ENCODE data around the gene CREBZF. TPM values are rescaled to one million over a fixed set of nuclear protein-coding genes. Genes with fewer than 3 reads are reported as not detected.
"Not testable (repeated sequence)": the region's sequence is repeated elsewhere in the genome, so short reads cannot be mapped to it uniquely, and the experiment has no call there.

The CREBZF gene
- total and polyA plus RNA-seq, 5 donors, result 16.1 to 19.9 (median 17.3) TPM

- intact Hi-C loops (cut with DNase I), result no loop called here
- Histone ChIP-seq H3K9me3 (ENCODE audit: control insufficient read depth, low read length) (no peaks in the 10 kb centered on the region), H3K27me3 (ENCODE audit: control insufficient read depth, insufficient read depth) (no peaks in the 10 kb centered on the region), H3K4me1 (ENCODE audit: control insufficient read depth, insufficient read depth, low read length) (no peaks in the 10 kb centered on the region), H3K4me3 (ENCODE audit: low read length) (no peak overlapping the region), H3K27ac (ENCODE audit: low read length) (no peak overlapping the region)
- 94% methylated on average over 1 of the region's 1 CpG for WGBS
- DNase-seq (no peak), ATAC-seq (no peak)
Measured at GRCh38 chr11:85668157-85668556, 3.2 kb upstream of the CREBZF start.

- DNase-seq, result no peak
- Histone ChIP-seq H3K27me3 (ENCODE audit: control insufficient read depth, insufficient read depth) (no peaks in the 10 kb centered on the region), H3K4me1 (ENCODE audit: control insufficient read depth, insufficient read depth, low read length) (no peaks in the 10 kb centered on the region), H3K4me3 (ENCODE audit: low read length) (no peak overlapping the region), H3K9me3 (ENCODE audit: control insufficient read depth, low read length) (no peaks in the 10 kb centered on the region), H3K27ac (ENCODE audit: low read length) (no peak overlapping the region)
- ATAC-seq, result no peak
- 93% methylated on average over 3 of the region's 3 CpGs for WGBS
- intact Hi-C loops (cut with DNase I), result no loop called here
Measured at GRCh38 chr11:85666687-85667086, 1.8 kb upstream of the CREBZF start.

GRCh38 chr11:85665733-85666132, 804 bp upstream of the CREBZF start:
- H3K4me3 ChIP-seq (ENCODE audit: low read length), result no peak overlapping the region
- H3K27me3 ChIP-seq (ENCODE audit: control insufficient read depth, insufficient read depth), result no peaks in the 10 kb centered on the region
- DNase-seq, result no peak
- H3K9me3 ChIP-seq (ENCODE audit: control insufficient read depth, low read length), result no peaks in the 10 kb centered on the region
- H3K4me1 ChIP-seq (ENCODE audit: control insufficient read depth, insufficient read depth, low read length), result no peaks in the 10 kb centered on the region
- no peak for ATAC-seq
- no peak overlapping the region for H3K27ac ChIP-seq (ENCODE audit: low read length)
- intact Hi-C loops (cut with DNase I), result loop anchor here in 1 of 4 donors (2.0 kb wide), 1 partner anchor 37 kb away; the partner anchor contains the start of gene TMEM126B
- 76% methylated on average over 5 of the region's 5 CpGs for WGBS

GRCh38 chr11:85663753-85664614, 945 bp downstream of the CREBZF start:
- peak; percentile 81 to 83 for ATAC-seq
- H3K27me3 ChIP-seq (ENCODE audit: control insufficient read depth, insufficient read depth), result no peaks in the 10 kb centered on the region
- intact Hi-C loops (cut with DNase I), result loop anchor here in 2 of 4 donors (2.0 to 5.0 kb wide), 2 partner anchors 35 to 37 kb away; partner anchors contain the start of genes TMEM126B (in 2 of the 2) and DLG2 (in 1 of the 2)
- H3K9me3 ChIP-seq (ENCODE audit: control insufficient read depth, low read length), result no peaks in the 10 kb centered on the region
- peak; percentile 82 to 93 (median 92) for DNase-seq
- peak overlapping the region; percentile 99 for H3K27ac ChIP-seq (ENCODE audit: low read length)
- H3K4me3 ChIP-seq (ENCODE audit: low read length), result peak overlapping the region; percentile 84
- WGBS, result under 1% methylated on average over 73 of the region's 73 CpGs
- H3K4me1 ChIP-seq (ENCODE audit: control insufficient read depth, insufficient read depth, low read length), result no peaks in the 10 kb centered on the region

GRCh38 chr11:85663080-85663752, 1.7 kb downstream of the CREBZF start:
- ATAC-seq (no peak), DNase-seq (no peak)
- H3K9me3 ChIP-seq (ENCODE audit: control insufficient read depth, low read length), result no peaks in the 10 kb centered on the region
- H3K4me1 ChIP-seq (ENCODE audit: control insufficient read depth, insufficient read depth, low read length), result no peaks in the 10 kb centered on the region
- no peaks in the 10 kb centered on the region for H3K27me3 ChIP-seq (ENCODE audit: control insufficient read depth, insufficient read depth)
- peak overlapping the region; percentile 84 for H3K4me3 ChIP-seq (ENCODE audit: low read length)
- H3K27ac ChIP-seq (ENCODE audit: low read length), result no peak overlapping the region
- intact Hi-C loops (cut with DNase I), result loop anchor here in 1 of 4 donors (5.0 kb wide), 1 partner anchor 36 kb away; the partner anchor contains the start of genes DLG2 and TMEM126B
- WGBS, result 3% methylated on average over 10 of the region's 10 CpGs

- intact Hi-C loops (cut with DNase I), result loop anchor here in 1 of 4 donors (5.0 kb wide), 1 partner anchor 35 kb away; the partner anchor contains the start of genes DLG2 and TMEM126B
- Histone ChIP-seq H3K27me3 (ENCODE audit: control insufficient read depth, insufficient read depth) (no peaks in the 10 kb centered on the region), H3K4me1 (ENCODE audit: control insufficient read depth, insufficient read depth, low read length) (no peaks in the 10 kb centered on the region), H3K27ac (ENCODE audit: low read length) (no peak overlapping the region), H3K9me3 (ENCODE audit: control insufficient read depth, low read length) (no peaks in the 10 kb centered on the region), H3K4me3 (ENCODE audit: low read length) (peak overlapping the region; percentile 84)
- 6% methylated on average over 4 of the region's 4 CpGs for WGBS
- DNase-seq, result no peak
- no peak for ATAC-seq
Measured at GRCh38 chr11:85661972-85662664, 2.8 kb downstream of the CREBZF start.

GRCh38 chr11:85658180-85658579, 6.7 kb downstream of the CREBZF start:
- ATAC-seq (no peak), DNase-seq (no peak)
- intact Hi-C loops (cut with DNase I), result no loop called here
- Histone ChIP-seq H3K27me3 (ENCODE audit: control insufficient read depth, insufficient read depth) (no peaks in the 10 kb centered on the region), H3K4me1 (ENCODE audit: control insufficient read depth, insufficient read depth, low read length) (no peaks in the 10 kb centered on the region), H3K27ac (ENCODE audit: low read length) (no peak overlapping the region), H3K4me3 (ENCODE audit: low read length) (no peak overlapping the region), H3K9me3 (ENCODE audit: control insufficient read depth, low read length) (no peaks in the 10 kb centered on the region)
- 22% methylated on average over 1 of the region's 1 CpG for WGBS

- intact Hi-C loops (cut with DNase I), result no loop called here
- no peaks in the 10 kb centered on the region for H3K27me3 ChIP-seq (ENCODE audit: control insufficient read depth, insufficient read depth)
- no peak overlapping the region for H3K4me3 ChIP-seq (ENCODE audit: low read length)
- no peak overlapping the region for H3K27ac ChIP-seq (ENCODE audit: low read length)
- no peaks in the 10 kb centered on the region for H3K4me1 ChIP-seq (ENCODE audit: control insufficient read depth, insufficient read depth, low read length)
- 87% methylated on average over 1 of the region's 1 CpG for WGBS
- DNase-seq (no peak), ATAC-seq (no peak)
- H3K9me3 ChIP-seq (ENCODE audit: control insufficient read depth, low read length), result no peaks in the 10 kb centered on the region
Measured at GRCh38 chr11:85656777-85657176, 8.2 kb downstream of the CREBZF start.

- H3K4me1 ChIP-seq (ENCODE audit: control insufficient read depth, insufficient read depth, low read length); ATAC-seq; H3K27ac ChIP-seq (ENCODE audit: low read length); DNase-seq; H3K27me3 ChIP-seq (ENCODE audit: control insufficient read depth, insufficient read depth); H3K9me3 ChIP-seq (ENCODE audit: control insufficient read depth, low read length); intact Hi-C loops (cut with DNase I); H3K4me3 ChIP-seq (ENCODE audit: low read length): not testable (repeated sequence)
- 97% methylated on average over 4 of the region's 4 CpGs for WGBS
Measured at GRCh38 chr11:85654343-85654742, 10.6 kb downstream of the CREBZF start.

GRCh38 chr11:85652786-85653447, 12.0 kb downstream of the CREBZF start:
- Histone ChIP-seq H3K9me3 (ENCODE audit: control insufficient read depth, low read length) (no peaks in the 10 kb centered on the region), H3K4me1 (ENCODE audit: control insufficient read depth, insufficient read depth, low read length) (no peaks in the 10 kb centered on the region), H3K27me3 (ENCODE audit: control insufficient read depth, insufficient read depth) (no peaks in the 10 kb centered on the region), H3K27ac (ENCODE audit: low read length) (no peak overlapping the region), H3K4me3 (ENCODE audit: low read length) (no peak overlapping the region)
- no peak for DNase-seq
- intact Hi-C loops (cut with DNase I), result no loop called here
- WGBS, result 61% methylated on average over 3 of the region's 3 CpGs
- ATAC-seq, result no peak
